Fibroblast of skin of back (primary cell): Measurements from ENCODE around the gene GULP1.
"Not testable (repeated sequence)": the region's sequence is repeated elsewhere in the genome, so short reads cannot be mapped to it uniquely, and the experiment has no call there.

Experiments
- DNase-seq: peaks from one replicate; pipeline ENCODE4 v3.0.0-alpha.2; 2013

The GULP1 gene

GRCh38 chr2:188605609-188606584 is 314.2 kb downstream of the GULP1 start:
- DNase-seq: not testable (repeated sequence)

DNA sequence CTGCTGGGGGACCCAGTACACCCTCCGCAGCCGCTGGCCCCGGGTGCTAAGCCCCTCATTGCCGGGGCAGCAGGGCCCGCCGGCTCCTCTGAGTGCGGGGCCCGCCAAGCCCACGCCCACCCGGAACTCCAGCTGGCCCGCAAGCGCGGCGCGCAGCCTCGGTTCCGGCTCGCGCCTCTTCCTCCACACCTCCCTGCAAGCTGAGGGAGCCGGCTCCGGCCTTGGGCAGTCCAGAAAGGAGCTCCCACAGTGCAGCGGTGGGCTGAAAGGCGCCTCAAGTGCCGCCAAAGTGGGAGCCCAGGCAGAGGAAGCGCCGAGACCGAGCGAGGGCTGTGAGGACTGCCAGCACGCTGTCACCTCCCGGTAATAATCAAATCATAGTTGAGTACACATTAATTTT is 314.9 kb downstream of the GULP1 start:
- not testable (repeated sequence) for DNase-seq

DNA sequence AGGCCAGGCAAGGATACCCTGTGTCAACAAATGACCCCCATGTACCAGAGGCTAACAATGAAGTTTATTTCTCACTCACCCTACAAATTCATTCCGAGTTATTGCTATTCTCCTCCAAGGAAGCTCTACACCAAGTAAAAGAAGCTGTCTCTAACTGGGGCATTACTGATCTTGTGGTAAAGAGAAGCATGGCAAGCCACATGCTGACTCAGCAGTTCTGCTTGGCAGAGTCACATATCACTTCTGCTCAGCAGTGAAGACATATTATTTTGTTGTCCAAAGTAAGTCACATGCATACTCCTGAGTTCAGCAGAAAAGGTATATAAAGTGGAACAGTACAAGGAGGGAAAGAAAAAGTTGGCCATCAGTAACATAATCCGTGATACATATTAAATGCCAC is 315.8 kb downstream of the GULP1 start:
- no peak for DNase-seq

- DNase-seq: peak; percentile 42
These were observed 317.8 kb downstream of the GULP1 start for GRCh38 chr2:188609321-188610049.

GRCh38 chr2:188610050-188610444 is 318.4 kb downstream of the GULP1 start:
- DNase-seq: no peak

DNA sequence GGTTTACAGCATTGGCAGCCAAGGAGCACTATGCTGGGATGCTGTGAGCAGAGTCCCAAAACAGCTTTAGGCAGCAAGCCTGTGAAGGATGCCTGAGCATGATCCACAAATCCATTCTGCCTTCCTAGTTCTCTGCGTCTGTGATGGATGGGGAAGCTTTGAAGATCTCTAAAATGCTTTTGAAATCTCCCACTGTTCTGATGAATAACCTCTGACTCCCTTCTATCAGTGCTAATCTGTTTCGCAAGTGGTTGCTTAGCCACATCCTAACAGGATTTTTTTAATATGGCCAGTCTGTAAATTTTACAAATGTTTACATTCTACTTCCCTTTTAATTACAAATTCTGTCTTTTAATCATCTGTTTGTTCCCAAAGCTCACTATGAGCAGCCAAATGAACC is 319.2 kb downstream of the GULP1 start:
- DNase-seq: no peak

DNA sequence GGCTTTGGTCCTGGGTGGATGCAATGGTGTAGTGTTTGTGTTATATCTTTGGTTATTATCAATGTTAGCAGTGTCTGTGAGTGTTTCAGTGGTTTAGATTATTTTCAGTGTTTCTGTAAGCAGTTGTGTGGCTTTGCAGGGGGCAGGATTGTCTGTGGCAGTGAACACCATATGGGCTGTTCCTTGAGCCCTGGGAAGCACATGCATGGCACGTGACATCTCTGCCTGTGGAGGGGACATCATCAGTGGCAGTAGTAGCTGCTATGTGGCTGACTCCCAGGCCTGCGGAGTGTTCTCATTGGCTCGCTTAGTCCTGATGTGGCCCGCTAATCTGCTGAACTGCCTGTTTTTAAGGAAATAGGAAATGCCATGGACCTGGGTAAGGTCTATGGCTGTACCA is 327.5 kb downstream of the GULP1 start:
- DNase-seq: no peak

DNA sequence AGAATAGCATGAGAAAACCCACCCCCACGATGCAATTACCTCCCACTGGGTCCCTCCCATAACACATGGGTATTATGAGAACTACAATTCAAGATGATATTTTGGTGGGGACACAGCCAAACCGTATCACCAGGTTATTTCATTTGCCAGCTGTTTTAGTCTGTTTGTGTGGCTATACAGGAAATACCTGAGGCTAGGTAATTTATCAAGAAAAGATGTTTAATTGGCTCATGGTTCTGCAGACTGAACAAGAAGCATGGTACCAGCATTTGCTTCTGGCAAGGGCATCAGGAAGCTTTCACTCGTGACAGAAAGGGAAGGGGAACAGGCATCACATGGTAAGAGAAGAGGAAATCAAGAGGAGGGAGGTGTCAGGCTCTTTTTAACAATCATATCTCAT is 329.2 kb downstream of the GULP1 start:
- DNase-seq: no peak

- DNase-seq: no peak
These were observed 331.1 kb downstream of the GULP1 start for GRCh38 chr2:188622601-188623260.

DNA sequence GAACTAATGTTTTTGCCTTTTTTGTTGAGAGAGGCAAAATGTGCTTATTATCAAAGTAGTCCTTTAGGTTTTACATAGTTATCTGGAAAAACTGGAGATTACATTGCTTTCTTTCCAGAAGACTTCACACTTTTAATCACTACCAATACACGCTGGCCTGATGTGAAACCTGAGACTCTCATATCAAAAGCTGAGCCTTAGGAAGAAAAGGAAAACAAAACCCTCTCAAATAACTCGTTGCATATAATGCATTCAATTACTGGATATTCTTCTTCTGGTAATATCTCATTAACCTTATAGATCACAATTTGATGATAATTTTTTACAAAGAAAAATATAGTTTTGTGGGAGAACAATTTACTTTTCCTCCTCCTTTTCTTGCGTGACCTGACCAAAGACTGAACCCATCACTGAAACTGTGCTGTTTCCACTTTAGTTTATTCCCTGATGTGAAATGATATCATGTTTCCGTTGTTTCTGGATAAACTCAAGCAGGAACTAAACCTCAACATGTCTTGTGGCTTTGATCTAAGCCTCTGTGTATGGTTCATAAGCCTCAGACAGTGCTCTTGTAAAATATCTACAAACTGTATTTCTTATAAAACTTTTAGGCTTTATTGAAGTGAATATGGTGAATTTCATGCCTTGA is 332.4 kb downstream of the GULP1 start:
- DNase-seq: peak; percentile 25

DNA sequence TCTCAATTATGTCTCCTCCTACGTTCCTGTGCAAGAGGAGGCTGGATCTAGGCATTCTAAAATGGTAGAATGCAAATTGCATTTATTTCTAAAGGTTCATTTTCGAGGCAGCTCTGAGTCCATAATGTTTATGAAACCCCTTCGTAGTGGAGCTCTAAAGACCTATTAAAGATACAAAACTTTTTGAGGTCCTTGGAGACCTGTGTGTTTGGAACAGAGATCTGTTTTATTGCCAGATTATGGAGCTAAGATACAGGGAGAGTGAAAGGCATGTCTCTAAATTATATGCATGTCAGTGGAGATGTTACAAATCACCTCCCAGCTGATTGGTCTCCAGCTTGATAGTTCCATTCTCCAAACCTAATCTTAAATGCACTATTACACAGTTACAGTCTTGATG is 335.8 kb downstream of the GULP1 start:
- no peak for DNase-seq

DNA sequence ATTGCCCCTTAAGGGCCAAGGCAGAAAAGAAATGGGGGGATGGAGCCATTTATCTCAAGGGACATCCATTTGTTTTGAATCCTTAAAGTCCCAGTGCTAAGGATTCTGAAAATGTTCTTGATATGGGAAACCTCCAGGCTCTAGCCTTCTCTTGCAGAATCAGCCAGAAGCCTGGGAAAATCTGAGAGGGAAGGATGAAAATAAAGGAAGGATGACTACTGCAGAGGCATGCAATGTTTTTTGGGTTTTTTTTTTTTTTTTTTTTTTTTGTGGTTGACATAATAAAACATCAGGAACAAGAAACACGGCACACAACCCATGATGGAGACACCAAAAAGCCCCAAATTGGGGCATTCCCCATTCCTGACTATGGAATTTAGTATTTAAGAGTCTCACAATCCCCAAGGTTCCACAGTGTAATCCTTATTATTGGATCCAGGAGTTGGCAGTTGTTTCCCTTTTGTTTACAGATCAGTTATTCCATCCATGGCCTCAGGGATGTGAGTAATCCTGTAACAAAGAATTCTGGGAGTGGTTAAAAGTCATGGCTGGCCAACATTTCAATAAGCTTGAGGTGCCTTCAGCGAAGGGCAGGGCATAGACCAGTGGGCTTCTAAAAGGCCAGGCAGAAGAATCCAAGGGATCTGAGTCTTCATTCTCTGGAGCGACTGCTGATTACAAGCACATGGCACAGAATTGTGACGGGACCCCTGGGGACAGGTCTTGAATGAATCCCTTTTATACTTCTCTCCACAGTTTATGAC is 337.5 kb downstream of the GULP1 start:
- peak; percentile 79 for DNase-seq

- peak; percentile 50 for DNase-seq
These were observed 338.3 kb downstream of the GULP1 start for GRCh38 chr2:188629753-188630527.

GRCh38 chr2:188631037-188631809 is 339.5 kb downstream of the GULP1 start:
- DNase-seq: peak; percentile 6

DNA sequence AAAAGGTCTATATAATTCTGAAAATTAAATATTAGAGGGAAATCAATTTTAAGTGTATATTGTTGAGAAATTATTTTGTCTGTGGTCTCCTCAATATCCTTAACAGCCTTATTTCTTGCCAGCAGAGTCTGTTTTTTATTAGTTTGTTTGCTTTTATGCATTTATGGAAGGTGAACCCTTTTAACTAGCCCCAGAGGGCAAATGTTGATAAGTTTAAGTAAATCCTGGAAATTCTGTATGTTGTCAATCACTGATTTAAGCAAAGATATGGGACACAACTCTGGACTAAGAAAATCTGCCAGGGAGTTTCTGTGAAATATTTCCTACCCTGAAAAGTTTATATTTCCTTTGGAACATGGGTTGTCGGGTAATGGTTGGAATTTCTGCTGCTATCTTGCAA is 343.0 kb downstream of the GULP1 start:
- DNase-seq: no peak
